GM21723 (cell line): ENCODE data around the gene NPAS2.
A peak's percentile ranks its signal among the peaks of the same experiment; 100 is the strongest.

Source experiments
- ATAC-seq: cut with Tn5 transposase; IDR thresholded peaks from one replicate; pipeline ENCODE4 v1.9.1; 2021; ENCODE audit warnings: mild to moderate bottlenecking, moderate library complexity; ENCODE audit not compliant: unreplicated experiment

Gene NPAS2

DNA sequence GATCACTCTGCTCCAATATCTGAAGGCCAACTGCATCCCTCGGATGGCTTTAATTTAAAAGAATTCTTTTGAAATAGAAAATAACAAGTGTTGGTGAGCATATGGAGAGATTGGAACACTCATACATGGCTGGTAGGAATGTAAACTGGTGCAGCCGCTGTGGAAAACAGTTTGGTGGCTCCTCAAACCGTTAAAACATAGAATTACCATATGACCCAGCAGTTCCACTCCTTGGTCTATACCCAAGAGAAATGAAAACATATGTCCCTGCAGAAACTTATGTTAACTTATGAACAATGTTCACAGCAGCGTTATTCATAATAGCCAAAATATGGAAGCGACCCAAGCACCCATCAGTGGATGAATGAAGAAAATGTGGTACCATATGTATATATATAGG, 60.1 kb downstream of the NPAS2 start:
- ATAC-seq: no peak

GRCh38 chr2:100880730-100881129, 60.8 kb downstream of the NPAS2 start:
- ATAC-seq: no peak

GRCh38 chr2:100882645-100883613, 63.0 kb downstream of the NPAS2 start:
- ATAC-seq: peak; percentile 58

DNA sequence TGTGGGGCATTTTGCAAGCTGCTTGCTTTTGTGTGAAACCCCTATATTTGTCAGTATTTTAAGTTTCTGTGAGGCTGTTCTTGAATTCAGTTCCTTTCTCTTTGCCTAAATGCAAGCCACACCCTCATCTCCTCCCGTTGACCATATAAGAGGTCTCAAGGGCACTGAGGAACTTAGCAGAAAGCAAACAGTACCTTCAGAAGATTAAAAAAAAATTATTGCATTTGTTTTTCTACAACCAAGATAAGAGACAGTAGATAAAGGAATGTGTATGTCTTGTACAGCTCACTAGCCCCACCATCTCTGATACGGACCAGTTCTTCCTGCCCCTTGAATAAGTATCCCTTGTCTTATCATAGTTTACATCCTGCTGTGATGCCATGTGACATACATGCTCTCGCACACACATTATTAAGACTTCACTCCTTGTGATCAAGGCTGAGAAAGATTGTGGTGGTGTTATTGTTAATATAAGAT, 64.2 kb downstream of the NPAS2 start:
- no peak for ATAC-seq

DNA sequence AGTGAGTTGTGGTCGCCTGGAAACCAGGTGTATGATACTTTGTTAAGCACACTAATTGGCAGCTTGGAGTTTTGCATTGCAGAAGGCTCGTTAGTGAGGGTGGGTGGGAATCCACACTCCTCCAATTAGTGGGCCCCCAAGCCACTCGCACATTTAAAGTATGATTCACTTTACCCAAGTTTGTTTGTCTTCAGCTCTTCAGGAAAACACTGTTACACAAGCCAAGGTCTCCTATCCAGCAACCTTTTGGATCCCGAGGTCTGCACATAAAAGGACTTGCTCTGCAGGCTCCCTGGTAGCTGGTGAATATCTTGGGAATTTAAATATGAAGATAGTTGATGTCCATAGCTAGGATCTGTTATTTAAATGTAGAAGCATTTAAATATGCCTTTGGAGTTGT, 66.1 kb downstream of the NPAS2 start:
- no peak for ATAC-seq

DNA sequence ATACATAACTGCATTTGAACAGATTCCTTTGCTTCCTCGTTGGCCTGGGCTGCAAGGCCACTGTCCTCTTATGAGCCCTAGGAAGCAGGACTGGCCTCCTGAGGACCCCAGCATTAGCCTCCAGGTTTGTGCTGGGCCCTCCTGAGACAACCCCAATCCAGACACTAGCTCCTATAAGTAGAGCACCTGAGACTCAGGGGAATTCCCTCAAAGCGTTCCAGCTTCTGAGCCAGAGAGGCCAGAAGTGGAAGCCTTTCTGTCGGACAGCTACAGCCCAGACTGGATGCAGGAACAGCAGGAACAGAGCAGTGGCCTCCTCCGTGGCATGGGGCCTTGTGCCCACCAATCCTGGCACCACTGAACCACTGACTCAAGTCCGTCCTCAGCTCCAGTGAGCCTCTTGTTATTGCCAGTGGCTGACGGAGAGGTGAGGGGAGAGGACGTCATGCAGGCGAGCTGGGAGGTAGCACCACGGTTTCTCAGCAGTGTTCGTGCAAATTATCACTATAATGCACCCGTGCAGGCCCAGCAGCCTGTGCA, 67.2 kb downstream of the NPAS2 start:
- ATAC-seq: no peak

DNA sequence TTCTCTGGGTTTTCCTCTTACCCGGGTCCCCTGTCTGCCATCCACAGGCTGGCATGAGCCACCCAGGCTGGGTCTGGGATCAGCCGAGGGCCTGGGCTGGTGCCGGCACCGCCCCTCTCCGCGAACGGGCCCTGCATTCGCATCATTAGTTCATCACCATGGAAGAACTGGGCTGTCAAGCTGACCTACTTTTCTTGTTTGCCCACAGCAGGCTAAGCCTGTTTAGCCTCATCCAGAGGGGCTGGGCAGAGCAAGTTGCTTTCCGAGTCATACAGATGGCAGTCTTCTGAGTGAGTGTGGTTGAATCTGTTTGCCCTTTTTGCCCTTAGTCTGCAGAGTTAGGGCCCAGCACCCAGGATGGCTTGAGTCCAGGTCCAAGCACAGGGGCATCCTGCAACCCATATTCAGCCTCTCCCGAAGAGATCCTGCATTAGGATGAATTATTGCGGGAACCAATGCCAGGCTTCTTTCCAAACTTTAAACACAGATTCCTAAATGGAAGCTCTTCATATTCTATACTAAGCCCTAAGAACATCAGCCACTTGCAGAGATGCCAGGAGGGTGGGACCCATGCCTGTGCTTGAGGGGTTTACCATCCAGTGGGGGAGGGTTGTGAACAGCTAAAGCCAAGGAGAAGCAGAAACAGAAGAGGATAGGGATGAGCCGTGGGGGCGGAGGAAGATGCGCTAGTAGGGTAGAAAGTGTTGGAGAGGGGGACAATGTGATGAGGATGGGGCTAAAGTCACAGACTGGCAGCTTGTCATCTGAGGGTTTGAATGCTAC, 68.0 kb downstream of the NPAS2 start:
- ATAC-seq: no peak

- ATAC-seq: no peak
These were observed 68.7 kb downstream of the NPAS2 start for GRCh38 chr2:100888601-100889000.

GRCh38 chr2:100889286-100889685, 69.3 kb downstream of the NPAS2 start:
- ATAC-seq: no peak

DNA sequence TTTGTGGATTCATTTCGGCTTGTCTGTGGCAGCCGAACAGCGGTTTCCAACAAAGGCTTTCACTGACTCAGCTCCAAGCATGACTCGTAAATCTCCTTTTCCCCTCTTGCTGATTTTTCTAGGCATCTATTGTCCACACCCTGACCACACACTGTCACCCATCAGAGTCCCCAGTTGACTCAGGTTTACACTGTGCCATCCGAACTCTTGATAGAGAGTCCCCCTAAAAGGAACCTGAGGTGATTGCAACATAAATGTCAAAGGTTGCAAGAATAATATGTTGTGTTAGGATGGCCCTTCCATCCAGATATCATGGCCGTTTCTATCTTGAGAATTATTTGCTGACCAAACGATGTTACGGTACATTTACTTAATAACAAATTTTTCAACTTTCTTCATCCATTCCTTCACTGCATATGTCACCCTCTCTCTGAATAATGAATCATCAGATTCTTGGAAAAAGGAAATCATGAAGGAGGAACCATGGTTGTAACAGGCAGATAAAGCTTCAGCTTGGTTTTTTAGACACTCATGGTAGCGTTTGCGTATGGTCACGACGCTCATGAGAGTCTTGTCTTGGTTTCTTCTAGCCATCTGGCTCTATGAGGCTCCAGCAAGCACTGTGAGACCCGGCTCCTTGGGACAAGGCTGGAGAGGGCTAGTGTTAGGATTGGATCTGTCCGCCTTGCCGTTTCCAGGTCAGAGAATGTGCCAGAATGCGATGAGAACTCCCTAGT, 72.1 kb downstream of the NPAS2 start:
- no peak for ATAC-seq

DNA sequence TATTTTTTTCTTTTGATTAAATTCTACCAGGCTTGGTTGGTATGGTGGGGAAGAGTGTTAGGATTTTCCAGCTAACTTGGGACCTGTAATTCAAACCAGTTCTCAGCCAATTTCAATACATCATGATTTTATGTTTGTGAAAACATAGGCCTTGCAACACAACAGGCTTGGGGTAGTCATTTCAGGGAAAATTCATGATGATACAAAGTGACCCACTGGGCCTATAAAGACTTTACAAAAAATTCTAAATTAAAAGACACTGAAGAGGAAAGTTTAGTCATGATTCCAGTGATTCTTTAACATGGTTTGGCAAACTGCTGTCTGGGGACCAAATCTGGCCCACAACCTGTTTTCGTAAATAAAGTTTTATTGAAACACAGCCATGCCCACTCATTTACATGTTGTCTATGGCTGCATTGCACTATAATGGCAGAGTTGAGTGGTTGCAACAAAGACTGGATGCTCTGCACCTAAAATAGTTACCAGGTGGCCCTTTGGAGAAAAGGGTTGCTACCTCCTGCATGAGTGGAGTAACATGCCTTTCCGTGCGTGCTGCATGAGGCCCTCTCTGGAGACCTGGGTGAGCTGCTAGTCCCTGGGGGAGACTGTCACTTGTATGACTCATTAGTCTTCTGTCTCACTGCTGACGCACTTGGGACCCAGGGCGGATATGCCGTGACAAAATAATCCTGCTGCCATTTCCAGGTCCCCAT, 73.6 kb downstream of the NPAS2 start:
- ATAC-seq: peak; percentile 54

DNA sequence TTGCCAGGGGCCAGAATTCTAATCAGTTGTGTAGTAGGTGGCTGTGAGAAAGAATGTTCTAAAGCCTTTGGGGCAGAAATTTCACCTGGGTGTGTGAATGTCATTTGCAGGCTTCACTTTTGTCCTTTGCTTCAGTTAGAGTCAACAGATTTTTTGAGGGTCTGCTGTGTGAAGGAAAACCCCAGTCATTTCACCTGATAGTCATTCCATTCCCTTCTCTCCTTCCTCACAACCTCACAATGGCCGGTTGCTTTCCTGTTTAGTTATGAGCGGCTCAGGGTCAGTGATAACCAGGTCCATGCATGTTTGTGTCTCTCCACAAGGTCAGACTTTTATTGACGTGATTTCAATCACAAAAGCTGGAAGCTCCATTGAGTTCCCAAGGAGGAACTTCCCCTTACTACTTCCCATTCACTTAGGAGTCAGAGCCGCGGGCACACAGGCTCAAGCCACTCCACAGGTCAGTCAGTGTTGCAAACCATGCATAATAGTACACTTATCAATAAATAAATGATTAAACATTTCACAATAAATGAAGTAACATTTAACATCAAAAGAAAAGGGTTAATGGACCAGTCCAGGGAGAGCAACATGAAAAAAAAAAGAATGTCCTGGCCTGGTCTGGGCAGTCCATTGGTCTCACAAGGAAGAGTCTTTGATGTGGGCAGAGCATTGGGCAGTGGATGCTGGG, 74.3 kb downstream of the NPAS2 start:
- no peak for ATAC-seq

DNA sequence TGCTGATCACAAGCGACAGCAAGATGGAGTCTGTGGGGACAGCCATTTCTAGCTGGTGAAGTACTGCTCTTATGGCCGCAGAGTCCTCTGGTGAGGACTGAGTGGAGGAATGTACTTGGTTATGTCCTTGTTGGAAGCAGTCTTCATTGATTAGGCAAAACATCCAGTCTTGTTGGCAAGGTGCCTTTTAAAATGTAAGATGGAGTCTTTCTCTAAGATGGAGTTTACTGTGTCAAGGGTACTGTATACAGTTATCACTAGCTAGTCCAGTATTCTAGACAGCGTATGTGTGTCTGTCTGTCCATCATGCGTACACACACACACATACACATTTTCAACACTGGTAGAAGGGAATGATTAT, 74.8 kb downstream of the NPAS2 start:
- ATAC-seq: no peak

DNA sequence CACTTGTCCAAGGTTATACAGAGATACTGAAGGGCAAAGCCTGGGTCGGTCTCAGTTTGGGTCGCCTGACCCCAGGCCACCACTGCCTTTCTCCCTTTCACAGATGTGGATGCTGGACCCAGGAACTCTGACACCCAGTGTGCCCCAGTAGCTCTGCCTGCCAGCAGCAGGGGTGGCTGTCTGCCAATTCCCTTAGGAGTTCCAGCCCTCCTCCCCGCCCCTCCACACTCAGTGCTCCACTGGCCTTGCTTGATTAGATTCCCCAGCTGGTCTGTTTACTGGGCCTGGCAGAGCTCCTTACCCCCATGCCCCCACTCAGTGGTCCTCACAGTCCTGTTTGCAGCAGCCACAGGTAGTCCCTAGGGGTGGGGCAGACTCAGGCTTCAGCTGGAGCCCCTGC, 75.5 kb downstream of the NPAS2 start:
- ATAC-seq: no peak

GRCh38 chr2:100895934-100896685, 76.2 kb downstream of the NPAS2 start:
- ATAC-seq: no peak

DNA sequence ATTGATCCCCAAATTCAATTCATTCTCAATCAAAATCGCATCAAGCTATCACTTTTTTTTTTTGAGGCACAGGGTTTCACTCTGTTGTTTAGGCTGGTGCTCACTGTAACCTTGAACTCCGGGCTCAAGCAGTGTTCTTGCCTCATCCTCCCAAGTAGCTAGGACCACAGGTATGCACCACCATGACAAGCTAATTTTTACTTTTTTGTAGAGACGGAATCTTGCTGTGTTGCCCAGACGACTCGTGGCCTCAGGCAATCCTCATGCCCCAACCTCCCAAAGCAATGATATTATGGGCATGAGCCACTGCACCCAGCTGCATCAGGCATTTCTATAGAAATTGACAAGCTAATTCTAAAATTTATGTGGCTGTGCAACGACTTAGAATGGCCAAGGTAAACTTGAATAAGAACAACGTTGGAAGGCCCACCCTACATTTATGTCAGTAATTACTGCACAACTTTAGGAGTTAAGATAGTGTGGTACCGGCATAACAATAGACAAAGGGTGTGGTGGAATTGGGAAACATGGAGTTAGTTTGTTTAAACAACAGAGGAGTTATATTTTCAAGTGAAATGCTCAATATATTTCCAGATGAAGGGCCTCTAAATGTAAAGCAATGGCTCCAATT, 78.2 kb downstream of the NPAS2 start:
- ATAC-seq: no peak

DNA sequence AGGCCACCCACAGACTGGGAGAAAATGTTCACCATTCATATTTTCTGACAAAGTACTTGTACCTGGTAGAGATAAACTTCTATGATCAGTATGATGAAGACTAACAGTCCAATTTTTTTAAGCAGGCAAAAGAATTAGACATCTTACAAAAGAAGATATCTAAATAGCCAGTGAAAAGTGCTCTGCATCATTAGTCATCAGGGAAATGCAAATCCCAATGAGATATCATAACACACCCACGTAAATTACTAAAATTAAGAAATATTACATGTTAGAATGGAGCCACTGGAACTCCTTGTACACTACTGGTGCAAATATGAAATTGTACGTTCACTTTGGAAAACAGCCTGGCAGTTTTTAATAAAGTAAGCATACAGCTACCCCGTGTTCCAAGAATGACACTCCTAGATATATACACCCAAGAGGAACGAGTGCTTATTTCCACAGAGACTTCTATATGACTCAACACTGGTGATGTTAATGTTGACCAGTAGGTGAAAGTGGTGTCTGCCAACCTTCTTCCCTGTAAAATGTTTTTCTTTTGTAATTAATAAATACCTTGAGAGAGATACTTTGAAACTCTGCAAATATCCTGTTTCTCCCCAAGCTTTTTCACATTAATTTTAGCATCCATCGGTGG, 80.3 kb downstream of the NPAS2 start:
- no peak for ATAC-seq

DNA sequence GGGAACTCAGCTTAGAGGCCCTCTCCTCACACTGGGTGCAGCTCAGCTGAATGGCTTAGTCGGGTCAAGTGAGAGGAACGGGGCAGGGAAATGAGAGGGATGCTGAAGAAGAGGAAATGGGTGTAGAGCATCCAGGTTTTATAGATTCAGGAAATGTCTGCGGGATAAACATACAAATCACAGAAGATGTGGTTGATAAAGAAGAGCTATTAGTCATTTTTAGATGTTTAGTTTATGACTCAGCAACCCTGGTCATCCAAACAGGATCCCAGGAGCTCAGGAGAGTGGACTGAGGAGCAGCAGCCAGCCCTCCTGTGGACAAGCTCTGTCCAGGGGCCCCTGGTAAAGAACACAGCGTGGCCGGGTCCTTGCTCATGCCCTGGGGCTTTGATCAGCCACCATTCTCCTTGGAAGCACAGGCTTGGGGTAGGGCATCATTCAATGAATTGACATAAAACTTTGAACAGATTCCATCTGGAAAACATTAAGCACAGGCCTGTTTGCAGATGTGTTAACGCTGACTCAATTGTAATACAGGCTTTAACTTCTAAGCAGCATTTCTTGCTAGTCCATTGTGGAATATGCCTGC, 83.0 kb downstream of the NPAS2 start:
- no peak for ATAC-seq
